DMS53 (cell line): Measurements from ENCODE around the gene CHST6.
A peak's percentile ranks its signal among the peaks of the same experiment; 100 is the strongest.
"Not testable (repeated sequence)": the region's sequence is repeated elsewhere in the genome, so short reads cannot be mapped to it uniquely, and the experiment has no call there.

Experiments
- DNase-seq: peaks from one replicate; lab custom pipeline; 2025; lab: John Stamatoyannopoulos, UW

Gene CHST6

DNA sequence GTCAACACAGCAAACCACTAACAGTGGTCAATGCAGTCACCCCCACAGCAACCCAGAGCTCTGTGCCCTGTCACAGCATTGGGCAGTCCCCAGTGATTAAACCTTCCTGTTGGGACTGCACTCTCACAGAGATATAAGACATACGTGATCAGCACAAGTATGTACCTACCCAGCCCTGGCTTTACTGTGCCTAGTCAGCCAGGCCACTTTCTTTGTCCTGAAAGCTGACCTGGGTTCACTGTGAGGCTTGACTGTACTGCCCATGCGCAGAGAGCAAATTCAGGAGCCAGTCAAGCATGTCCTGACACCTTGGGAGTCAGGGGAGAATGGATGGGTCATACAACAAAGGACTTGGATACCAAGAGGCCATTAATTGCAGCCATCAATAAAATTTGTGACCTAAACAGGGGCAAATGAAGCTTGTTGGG lies 19.8 kb downstream of the CHST6 start:
- DNase-seq: no peak

DNA sequence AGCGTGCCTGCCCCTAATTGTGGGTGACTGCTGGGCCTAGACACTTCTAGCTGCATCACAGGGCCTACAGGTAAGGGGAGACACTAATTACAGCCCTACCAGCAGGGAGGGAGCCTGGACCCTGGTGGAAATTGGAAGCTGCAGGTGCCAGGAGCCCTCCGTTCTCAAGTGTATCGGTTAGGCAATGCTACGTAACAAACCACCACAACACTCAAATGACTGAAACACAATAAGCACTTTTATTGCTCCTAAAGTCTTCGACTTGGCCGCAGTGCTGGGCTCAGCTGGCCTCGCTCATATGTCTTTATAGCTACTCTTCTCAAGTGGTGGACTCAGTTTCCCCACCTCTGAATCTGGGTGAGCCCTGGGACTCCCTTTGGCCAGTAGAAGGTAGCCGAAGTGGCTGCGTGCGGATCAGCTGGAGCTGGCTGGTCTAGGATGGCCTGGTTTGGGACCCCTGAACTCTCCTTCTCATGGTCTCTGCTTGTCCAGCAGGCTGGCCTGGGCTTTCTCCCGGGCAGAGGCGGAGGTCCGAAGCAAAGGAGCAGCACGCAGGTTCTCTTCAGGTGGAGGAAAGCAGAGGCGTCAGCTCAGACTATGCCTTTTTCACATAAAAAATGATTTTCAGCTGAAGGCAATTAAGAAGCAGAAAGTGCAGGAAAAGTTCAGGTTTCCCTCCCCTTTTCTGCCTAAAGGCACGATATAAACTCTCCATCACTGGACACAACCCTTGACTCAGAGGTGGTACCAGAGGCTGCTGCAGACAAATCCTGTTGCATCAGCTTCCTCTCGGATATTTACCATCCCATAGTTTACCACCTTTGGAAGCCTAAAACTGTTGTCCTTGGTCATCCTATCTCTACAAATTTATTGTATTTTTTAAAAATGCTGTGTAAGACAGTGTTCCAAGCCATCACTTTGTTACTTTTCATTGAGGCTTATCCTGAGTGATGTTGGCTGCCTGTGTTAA lies 22.0 kb downstream of the CHST6 start:
- DNase-seq: no peak

DNA sequence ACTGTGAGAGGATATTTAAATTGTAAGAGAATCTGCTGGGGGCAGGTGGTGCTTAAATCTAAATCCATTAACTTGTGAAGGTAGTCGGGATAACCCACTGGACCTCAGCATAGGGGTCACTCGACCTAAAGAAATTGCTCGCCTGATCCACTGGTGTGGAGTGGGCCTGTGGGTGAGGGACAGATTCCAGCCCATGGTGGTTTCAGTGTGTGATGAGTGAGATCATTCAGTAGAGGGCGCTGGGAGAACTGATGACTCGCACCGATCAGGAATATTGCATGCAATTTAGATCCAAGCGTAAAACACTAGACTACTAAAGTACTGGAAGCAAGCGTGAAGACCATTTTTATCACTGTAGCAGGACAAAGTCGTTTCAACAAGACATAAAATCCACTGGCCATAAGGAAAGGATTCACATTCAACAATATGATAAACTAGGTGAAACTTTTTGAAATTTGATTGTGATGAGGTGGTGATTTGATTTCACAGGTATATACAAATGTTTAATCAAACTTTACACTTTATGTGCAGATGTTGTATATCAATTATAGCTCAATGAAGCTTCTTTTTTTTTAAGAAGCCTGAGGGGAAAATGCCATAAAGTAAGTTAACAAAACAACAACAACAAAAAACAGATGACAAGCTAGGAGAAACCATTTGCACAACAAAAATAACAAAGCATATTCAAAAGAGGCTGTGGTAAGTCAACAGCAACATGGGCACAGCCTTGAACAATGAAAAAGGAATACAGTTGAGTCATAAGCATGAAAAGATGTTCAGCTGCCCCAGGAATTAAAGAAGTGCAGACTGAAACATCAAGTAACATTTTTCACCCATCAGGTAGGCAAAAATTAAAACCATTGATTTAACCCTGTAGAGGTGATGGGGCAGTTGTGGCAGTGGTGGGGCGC lies 23.3 kb downstream of the CHST6 start:
- DNase-seq: peak; percentile 73

DNA sequence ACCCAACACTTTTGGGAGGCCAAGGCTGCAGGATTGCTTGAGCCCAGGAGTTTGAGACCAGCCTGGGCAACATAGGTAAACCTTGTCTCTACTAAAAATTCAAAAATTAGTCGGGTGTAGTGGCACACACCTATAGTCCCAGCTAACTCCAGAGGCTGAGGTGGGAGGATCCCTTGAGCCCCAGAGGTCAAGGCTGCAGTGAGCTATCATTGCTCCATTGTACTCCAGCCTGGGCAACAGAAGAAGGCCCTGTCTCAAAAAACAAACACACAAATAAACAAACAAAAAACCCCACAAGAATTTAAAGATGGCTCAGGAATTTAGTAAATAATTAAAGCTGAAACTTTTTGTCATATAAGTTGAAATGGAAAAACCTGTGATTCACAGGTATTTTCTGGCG lies 28.5 kb downstream of the CHST6 start:
- DNase-seq: no peak

DNA sequence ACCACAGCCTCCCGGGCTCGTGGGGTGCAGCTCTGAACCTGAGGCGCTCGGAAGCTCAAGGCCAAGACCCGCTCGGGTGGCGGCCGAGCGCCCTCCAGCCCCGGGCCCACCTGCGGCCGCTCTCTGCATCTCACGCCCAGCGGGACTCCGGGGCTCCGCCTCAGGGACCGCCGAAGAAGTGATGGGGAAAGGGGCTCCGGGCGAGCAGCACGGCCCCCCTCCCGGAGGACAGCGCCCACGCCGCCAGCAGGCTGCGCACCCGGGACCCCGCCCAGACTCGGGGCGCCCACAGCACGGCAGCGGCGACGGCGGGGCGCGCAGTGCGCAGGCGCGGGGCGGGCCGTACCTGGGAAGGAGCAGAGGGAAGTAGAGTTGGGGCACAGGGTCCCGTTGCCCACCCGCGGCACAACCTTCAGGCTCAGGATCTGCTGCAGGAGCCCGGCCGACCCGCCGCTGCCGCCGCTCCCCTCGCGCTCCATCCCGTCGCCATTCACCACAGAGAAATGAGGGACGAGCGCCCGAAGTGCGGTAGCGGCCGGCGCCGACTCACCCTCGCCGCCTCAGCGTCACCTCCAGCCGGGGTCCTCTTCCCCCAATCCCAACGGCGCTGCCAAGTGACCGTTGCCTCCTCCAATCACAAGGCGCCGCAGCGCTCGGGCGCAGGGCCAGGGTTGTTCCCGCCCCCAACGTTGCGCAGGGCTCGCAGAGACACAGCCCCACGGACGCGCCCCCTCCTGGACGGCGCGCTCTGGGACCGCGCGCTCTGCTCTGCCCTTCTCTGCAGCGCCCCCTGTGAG lies 30.9 kb downstream of the CHST6 start, which contains the start of gene TMEM170A:
Gene TMEM170A, minus strand, starts transcription at position 568 of the 797 bp plus-strand sequence. Its CDS starts 89 bp downstream, at position 479.
- DNase-seq: peak; percentile 98

DNA sequence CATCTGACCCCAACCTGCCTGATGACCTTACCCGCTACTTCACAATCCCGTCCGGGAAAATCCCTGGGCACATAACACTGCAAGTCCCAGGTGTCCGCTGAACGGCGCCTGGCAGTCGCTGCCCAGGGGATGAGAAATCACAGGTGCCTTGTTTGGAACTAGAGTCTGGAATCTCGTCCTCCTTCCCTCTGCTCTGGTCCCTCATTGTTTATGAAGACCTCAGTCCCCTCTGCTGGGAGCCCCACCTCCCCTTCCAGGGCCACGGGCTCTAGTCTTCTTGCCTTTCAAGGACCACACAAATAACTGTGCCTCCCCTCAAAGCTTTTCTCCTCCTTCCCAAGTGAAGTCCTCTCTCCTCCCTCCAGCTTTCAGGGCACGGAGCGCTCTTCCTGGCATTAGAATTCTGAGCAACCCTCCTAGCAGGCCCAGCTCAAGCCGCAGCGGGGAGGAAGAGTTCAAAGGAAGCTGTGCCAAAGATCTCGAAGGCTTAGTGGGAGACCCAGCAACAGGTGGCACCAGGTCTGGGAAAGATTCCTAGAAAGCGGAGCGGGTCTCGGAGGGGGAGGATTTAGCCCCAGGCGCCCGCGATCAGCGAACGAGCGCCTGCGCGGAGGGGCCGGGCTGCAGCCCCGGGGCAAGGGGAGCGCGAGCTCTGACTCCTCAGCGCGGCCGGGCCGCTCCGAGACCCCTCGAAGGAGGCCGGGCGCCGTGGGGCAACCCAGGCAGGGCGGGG lies 31.7 kb downstream of the CHST6 start:
- peak; percentile 57 for DNase-seq

DNA sequence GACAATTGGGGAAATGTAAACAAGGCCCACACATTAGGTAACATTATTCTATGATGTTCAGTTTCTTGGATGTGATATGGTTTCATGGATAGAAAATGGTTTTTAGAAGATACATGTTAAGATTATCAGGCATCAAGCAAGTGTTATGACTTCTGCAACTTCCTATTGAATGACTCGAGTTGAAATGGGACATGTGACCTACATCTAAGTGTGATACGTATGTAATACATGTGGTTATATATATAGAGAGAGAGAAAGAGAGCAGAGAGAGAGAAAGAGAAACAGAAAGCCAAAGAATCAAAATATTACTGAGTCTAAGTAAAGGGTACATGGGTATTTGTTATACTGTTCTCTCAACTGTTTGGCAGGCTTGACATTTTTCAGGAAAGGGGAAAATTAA lies 32.4 kb downstream of the CHST6 start:
- no peak for DNase-seq

DNA sequence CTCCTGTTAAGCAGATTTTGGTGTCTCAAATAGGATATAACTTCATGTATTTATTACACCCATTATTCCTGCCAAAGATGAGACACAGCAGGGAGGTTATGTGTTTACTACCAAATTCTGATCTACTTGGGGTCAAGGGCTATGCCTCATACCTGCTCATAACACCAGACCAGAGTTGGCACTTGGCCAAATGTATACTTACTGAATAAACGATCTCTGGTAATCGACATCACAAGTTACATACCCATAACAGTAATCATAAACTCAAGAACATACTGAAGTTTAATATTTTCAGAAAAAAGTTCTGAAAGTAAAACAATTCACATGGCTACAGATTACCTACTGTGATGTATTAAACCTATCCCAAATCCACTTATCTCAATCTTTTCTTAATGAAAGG lies 33.7 kb downstream of the CHST6 start:
- no peak for DNase-seq

DNA sequence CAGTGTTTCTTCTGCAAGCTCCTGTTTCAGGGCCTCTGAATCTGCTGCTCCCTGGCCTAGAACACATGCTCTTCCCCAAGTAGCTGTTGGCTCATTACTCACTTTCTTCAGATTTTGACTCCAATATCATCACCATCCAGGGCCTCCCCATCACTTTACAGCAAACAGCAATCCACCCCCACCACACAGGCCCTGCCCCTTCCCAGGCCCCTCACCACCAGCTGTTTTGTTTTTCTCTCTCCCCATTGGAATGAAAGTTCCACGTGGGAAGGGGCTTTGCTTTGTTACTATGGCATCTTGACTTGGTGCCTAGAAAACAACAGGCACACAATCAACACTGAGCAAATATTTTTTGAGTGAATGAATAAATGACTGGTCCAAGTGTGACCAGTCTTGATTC lies 34.8 kb downstream of the CHST6 start:
- no peak for DNase-seq

DNA sequence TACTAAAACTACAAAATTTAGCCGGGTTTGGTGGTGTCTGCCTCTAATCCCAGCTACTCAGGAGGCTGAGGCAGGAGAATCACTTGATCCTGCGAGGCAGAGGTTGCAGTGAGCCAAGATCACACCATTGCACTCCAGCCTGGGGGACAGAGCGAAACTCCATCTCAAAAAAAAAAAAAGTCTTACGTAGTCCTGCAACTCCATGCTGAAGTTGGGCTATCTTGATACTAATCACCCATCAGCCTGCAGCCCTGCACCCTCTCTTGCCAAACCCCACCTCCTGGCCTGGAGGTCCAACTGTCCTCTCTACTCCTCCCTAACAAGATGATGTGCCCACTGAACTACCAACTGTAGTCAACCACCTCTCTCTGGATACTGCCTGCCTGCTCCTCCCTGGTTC lies 35.5 kb downstream of the CHST6 start:
- DNase-seq: no peak

DNA sequence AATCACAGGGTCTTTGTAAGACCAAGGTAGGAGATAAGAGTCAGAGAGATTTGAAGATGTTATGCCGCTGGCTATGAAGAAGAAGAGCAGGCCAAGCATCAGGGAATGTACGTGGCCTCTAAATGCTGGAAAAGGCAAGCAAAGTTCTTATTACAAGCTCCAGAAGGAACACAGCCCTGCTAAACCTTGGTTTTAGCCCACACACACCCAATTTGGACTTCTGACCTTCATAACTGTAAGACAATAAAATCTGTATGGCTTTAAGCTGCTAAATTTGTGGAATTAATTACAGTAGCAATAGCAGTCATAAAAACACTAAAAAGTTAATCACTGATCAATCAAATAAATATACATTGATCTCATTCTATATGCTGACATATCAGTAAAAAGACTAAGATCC lies 36.8 kb downstream of the CHST6 start:
- no peak for DNase-seq

DNA sequence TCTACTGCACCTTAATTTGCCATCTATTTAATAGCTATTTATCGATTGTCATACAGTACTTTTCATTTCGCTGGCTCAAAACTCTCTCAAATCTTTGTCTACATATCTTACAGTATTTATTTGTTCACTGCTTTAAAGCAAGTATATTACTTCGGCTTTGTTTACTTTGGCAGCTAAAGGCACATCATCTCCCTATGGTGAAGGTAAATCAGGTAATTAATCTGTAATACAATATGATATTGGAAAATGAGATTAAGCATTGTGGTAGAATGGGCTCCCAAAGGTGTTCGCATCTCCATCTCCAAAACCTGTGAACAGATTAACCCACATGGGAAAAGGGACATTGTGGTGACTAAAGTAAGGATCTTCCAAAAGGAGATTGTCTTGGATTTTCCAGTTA lies 37.2 kb downstream of the CHST6 start:
- DNase-seq: no peak

DNA sequence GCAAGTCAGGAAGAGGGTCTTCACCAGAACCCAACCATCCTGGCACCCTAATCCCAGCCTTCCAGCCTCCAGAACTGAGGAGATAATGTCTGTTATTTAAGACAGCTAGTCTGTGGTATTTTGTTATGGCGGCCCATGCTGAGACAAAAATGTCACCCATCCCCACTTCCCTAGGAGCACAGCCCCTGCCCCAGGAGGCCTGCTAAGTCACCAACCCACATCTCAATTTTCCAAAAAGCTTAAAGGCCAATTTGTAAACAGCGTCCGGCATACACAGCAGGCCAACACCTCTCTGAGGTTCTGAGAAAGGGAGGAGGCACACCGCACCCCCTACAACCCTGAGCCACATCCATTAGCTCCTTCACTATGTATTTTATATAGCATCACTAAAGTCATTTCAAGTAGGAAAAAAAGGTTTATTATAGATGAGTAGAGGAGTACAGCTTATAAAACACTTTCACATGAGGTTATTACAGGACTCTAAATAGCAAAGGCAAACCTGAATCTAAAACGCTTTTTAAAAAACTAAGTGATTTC lies 37.7 kb downstream of the CHST6 start:
- no peak for DNase-seq

DNA sequence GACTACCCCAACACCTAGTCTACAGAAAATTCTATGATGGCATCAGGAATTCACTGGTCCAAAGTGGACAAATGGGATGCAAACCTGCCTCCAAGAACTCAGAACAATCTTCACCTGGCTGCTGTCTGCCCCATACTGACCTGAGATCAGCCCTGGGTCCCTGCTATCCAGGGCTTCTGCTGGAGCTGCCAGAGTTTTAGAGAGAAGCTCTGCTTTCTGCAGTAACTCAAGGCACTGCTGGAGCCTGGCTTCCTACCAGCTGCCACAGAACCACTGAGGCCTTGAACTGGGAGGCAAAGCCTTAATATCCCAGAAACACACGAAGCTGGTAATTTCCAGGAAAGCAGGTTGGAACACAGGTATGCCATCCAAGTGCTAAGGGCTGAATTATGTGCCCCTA lies 38.3 kb downstream of the CHST6 start:
- DNase-seq: no peak

DNA sequence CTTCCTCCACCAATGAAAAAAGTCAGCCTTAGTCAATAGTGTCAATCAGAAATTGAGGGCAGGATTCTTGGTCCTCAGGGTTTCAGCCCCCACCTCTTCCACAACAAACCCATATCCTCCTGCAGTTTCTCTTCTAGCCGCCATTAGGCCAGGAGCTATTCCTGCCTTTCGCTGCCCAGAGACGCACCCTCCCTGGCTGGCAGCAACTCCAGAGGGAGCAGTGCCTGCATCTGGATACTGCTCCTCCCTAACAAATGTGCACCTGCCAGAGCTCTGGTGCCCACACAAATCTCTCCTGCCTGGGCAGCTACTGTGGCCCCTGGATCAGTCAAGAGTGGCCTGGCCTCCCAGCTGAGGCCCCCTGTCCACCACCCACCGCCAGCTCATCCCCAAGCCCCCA lies 38.8 kb downstream of the CHST6 start:
- DNase-seq: not testable (repeated sequence)

DNA sequence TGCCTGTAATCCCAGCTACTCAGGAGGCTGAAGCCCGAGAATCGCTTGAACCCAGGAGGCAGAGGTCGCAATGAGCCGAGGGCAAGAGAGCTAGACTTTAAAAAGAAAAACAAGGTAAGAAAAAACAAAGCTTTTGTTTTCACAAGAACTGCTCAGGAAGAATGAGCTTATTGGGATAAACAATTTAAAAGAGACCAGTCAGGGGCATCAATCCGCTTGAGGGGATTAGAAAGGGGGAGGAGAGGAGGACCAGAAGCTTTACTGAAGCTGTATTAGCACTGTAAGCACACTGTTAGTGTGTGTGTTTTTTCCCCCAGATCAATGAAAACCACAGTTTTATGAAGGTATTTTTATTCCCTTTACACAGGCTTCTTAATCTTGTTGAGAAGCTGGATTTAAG lies 39.6 kb downstream of the CHST6 start:
- no peak for DNase-seq

DNA sequence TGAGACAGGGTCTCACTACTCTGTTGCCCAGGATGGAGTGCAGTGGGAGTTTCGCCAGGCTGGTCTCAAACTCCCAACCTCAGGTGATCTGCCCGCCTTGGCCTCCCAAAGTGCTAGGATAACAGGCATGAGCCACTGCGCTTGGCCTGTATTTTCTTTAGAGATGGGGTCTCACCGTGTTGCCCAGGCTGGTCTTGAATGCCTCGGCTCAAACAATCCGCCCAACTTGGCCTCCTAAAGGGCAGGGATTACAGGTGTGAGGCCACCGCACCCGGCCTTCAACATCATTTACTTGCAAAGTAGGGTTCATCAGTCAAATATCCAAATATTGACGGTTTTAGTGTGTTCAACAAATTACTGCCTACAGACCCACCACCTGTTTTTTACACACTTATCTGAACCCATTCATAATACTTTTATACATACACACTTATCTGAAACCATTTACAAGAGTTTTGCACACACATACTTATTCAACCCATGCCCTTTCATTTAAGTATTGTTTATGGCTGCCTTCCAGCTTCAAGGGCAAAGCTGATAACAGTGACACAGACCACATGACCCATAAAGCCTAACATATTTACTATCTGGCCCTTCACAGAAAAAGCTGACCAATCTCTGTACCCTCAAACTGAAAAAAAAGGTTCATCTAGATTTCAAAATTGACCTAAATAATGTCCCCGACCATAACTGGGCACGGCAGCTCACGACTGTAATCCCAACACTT lies 42.6 kb downstream of the CHST6 start:
- DNase-seq: no peak

DNA sequence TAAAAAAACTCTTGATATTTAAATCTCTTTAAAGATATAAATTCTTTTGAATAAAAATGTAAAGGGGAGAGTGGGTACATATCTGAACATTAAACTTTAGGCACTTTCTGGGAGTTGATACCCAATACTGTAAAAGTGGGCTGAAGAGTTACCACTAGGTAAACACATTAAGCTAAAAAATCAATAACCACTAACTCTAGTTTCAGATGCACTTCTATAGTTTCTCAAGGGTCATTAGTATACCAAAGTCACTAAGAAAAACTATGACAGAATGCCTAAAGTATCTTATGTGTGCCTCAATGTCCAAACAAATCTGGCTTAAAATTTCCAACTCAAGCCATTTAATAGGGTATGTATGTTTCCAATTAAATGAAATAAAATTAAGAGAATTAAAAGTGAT lies 48.8 kb downstream of the CHST6 start:
- DNase-seq: no peak

DNA sequence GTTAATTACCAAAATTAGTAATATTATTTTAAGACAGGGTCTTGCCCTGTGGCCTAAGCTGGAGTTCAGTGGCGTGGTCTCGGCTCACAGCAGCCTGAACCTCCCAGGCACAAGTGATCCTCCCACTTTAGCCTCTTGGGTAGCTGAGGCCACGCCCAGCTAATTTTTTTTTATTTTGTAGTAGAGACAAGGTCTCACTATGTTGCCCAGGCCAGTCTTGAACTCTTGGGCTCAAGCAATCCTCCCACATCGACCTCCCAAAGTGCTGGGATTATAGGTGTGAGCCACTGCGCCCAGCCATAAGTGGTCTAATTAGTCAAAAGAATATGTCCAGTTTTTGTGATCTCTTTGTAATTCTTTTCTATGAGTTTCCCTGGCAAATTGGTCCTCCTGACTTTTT lies 49.9 kb downstream of the CHST6 start:
- no peak for DNase-seq

DNA sequence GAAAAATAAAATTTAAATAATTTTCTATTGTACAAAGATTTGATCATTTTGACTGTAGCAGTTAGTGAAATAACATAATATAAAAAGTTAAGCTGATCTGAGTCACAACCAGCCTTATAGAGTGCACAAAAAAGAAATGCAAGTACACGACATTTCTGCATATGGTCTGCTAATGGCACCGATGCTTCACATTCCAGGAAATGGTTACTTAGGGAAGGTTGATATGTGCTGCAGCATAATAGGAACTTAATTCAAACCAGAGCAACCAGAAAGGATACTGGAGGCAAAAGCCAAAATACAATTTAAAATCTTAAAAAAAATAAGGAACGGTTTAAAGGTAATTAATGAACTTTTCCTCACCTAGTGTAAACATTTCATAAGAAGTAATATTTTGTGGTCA lies 51.9 kb downstream of the CHST6 start:
- DNase-seq: no peak
